GM12864 (cell line): Measurements from ENCODE around the gene NOTCH1.

Experiments
- DNase-seq: peaks from one replicate; pipeline ENCODE4 v3.0.0-alpha.2; 2011; ENCODE audit warnings: low read depth
- H3K4me3 ChIP-seq: 2 replicates; pipeline ENCODE4 v1.5.1; 2011; ENCODE audit warnings: mild to moderate bottlenecking, low read depth, low read length, control low read depth
- TF ChIP-seq, protein P1 (sequence below): IDR thresholded peaks from 2 replicates; pipeline ENCODE4 v1.5.1; 2011; ENCODE audit warnings: low read depth, mild to moderate bottlenecking, moderate library complexity, low read length, control low read depth, inconsistent platforms; ENCODE audit errors: missing control alignments

Gene NOTCH1

DNA sequence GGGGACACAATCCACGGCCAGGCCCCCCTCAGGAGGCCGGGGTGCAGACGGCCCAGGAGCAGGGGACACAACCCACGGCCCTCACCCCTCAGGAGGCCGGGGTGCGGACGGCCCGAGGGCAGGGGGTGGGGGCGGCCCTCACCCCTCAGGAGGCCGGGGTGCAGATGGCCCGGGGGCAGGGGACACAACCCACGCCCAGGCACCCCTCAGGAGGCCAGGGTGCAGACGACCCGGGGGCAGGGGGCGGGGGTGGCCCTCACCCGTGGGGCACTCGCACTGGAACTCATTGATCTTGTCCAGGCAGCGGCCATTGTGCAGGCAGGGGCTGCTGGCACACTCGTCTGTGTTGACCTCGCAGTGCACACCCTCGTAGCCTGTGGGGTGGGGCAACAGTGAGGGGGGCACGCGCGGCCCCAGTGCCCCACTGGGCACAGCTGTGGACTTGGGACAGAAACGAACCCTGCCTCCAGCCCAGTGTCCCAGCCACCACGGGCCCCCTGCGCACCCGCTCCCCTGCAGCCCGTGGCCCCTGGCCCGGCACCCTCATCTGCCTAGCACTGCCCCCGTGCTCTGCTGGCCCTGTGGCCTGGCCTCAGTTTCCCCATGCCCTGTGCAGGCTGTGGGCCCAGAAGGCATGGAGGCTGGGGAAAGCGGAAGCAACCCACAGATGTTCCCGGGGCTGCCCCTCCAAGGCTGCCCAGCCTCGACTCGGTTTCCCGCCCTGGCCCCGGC, 28.7 kb downstream of the NOTCH1 start:
- no peak overlapping the region for H3K4me3 ChIP-seq
- DNase-seq: no peak
- TF ChIP-seq, protein P1, sequence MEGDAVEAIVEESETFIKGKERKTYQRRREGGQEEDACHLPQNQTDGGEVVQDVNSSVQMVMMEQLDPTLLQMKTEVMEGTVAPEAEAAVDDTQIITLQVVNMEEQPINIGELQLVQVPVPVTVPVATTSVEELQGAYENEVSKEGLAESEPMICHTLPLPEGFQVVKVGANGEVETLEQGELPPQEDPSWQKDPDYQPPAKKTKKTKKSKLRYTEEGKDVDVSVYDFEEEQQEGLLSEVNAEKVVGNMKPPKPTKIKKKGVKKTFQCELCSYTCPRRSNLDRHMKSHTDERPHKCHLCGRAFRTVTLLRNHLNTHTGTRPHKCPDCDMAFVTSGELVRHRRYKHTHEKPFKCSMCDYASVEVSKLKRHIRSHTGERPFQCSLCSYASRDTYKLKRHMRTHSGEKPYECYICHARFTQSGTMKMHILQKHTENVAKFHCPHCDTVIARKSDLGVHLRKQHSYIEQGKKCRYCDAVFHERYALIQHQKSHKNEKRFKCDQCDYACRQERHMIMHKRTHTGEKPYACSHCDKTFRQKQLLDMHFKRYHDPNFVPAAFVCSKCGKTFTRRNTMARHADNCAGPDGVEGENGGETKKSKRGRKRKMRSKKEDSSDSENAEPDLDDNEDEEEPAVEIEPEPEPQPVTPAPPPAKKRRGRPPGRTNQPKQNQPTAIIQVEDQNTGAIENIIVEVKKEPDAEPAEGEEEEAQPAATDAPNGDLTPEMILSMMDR: no peak

DNA sequence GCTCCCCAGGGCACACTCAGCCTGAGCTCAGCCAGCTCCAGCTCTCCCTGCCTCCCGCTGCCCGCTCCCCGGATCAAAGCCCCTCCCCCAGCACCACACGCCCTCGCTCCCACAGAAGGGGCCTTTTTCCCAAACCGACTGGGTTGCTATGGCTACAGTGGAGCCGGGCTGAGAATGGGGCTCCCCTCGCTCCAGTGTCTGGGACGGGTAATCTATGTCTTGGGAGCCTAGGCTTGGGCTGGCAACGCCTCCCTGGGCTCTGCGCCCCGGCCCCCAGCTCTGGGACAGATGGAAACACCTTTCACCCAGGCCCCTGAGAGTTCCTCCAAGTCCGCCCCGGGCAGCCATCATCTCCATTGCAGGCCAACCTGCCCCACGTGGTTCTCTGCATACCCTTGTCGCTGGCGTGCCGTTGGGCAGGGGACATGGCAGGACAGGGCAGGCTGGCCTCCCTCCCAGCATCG, 29.6 kb downstream of the NOTCH1 start:
- TF ChIP-seq, protein P1: no peak
- H3K4me3 ChIP-seq: no peak overlapping the region
- DNase-seq: no peak

DNA sequence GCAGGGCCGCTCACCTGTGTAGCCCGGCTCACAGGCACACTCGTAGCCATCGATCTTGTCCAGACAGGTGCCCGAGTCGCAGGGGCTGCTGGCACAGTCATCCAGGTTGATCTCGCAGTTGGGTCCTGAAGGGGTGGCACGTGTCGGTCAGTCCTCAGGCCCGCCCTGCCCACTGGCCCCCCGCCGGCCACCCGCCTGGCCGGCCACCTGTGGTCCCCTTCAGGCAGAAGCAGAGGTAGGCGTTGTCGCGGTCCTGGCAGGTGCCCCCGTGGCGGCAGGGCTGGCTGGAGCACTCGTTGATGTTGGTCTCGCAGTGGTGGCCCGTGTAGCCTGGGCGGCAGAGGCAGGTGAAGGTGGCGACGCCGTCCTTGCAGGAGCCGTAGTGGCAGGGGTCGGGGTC, 30.6 kb downstream of the NOTCH1 start:
- H3K4me3 ChIP-seq: no peak overlapping the region
- DNase-seq: no peak
- TF ChIP-seq, protein P1: no peak

DNA sequence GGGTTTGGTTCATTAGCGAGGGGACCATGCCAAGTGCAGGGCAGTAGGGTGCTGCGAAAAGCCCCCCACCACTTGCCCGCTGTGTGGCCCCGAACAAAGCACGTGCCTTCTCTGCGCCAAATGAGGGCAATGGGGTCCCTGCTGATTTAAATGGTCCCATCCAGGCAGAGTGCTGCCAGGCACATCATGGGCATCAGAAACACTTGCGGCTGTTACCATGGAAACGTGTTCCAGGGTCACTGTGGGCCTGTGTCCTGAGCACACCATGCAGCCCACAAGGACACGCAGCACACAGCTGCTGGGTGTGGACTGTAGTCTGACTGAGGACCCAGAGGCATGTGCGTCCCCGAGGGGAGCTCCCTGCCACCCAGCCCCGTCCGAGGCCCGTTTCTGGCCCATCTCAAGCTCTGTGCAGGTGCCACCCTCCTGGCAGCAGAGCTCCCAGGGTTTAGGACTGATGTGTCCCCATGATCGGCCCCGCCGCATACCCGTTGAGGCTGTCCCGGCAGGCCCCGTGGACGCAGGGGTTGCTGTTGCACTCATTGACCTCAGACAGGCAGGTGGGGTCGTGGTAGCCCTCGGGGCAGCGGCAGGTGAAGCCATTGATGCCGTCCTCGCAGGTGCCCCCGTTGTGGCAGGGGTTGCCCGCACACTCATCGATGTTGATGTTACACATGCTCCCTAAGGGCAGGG, 31.7 kb downstream of the NOTCH1 start:
- no peak for DNase-seq
- H3K4me3 ChIP-seq: no peak overlapping the region
- TF ChIP-seq, protein P1: no peak

GRCh38 chr9:136513191-136513590, 32.7 kb downstream of the NOTCH1 start:
- TF ChIP-seq, protein P1: no peak
- no peak overlapping the region for H3K4me3 ChIP-seq
- DNase-seq: no peak

DNA sequence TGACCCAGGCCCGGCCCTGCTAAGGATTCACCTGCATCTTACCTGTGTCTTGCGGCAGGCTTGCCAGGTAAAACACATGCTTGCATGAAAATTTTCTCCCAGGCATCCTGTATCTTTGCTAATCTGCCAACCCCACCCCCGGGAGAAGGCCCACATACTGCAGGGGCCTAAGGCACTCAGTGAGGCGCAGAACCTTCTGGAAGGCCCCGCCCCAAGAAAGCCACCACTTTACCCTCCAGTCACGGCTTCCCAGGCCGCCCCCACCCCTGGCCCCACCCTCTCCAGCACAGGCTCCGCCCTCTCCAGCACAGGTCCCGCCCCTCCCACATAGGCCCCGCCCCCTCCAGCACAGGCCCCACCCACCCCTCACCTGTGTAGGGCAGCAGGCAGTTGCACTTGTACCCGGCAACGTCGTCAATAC, 33.2 kb downstream of the NOTCH1 start:
- H3K4me3 ChIP-seq: no peak overlapping the region
- DNase-seq: no peak
- TF ChIP-seq, protein P1: no peak
